A549 treated with CORT108297 at 1 μM for 4 hours (cell line): ENCODE data around the gene ZNF800. TPM values are rescaled to one million over a fixed set of nuclear protein-coding genes. Genes with fewer than 3 reads are reported as not detected.

Experiments
- total RNA-seq: library from RNA; stranded (reverse); fragments of 200-300 nt; extraction: Qiagen RNA extraction; gene quantifications from 5 replicates; pipeline ENCODE4 v1.2.3, GENCODE V29; 2022

Gene ZNF800, protein sequence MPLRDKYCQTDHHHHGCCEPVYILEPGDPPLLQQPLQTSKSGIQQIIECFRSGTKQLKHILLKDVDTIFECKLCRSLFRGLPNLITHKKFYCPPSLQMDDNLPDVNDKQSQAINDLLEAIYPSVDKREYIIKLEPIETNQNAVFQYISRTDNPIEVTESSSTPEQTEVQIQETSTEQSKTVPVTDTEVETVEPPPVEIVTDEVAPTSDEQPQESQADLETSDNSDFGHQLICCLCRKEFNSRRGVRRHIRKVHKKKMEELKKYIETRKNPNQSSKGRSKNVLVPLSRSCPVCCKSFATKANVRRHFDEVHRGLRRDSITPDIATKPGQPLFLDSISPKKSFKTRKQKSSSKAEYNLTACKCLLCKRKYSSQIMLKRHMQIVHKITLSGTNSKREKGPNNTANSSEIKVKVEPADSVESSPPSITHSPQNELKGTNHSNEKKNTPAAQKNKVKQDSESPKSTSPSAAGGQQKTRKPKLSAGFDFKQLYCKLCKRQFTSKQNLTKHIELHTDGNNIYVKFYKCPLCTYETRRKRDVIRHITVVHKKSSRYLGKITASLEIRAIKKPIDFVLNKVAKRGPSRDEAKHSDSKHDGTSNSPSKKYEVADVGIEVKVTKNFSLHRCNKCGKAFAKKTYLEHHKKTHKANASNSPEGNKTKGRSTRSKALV
- 8.9 to 11.9 TPM (median 10.4 TPM) in 5 replicates for total RNA-seq

DNA sequence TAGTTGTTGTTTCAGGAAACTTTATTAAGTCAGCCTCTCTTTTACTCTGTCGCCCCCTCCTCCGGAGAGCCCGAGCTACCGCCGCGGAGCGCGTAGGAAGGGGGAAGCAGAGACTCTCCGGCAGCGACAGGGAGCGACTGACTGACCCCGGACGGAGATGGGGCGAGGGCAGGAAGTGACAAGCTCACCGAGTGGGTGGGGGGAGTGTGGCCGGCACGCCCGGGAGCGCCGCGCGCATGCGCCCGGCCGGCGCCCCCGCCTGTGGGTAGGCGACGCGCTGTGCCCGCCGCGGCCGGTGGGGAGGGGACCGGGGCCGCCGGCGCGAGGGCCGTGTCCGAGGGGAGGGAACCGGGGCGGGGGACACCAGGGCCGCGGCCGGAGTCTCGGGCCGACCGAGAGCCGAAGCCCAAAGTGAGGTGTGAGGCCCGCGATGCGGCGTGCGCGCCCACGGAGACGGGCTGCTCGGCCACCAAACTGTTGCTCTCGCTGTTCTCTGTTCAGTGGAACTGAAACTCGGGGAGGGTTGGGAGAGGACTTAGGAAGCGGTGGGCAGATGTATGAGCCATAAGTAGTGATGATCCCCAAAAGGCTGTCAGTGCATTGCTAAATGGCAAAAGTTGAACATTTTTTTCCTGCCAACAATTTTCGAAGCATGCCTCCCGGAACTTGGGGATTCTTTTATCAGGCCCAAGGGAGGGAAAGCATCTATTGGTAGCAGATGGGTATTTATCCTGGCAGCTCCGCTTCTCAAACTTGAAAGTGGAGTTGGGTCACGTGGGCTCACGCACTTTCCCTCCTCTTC, at the start of gene ZNF800:
TSS of gene ZNF800 (minus strand) at position 143 of the 802 bp plus-strand sequence. CDS start 1,151 bp downstream, outside the sequence.

Other genes starting within 250 kb of the ZNF800 start
- gene GRM8, start 139.8 kb downstream of the ZNF800 start, total RNA-seq = 0.24 to 0.52 TPM in 2 of 5 replicates, not detected in the others
- 13.2 to 15.0 TPM (median 14.2 TPM) in 5 replicates for gene GCC1, start 192.9 kb upstream of the ZNF800 start, total RNA-seq
- gene ARF5, start 195.7 kb upstream of the ZNF800 start, total RNA-seq = 158 to 191 TPM (median 168 TPM) in 5 replicates
- 0.10 to 0.44 TPM (median 0.24 TPM) in 5 replicates for gene FSCN3, start 201.0 kb upstream of the ZNF800 start, total RNA-seq
- gene PAX4, start 225.4 kb upstream of the ZNF800 start, total RNA-seq = not detected in 5 replicates